SJSA1 (cell line): ENCODE data around the gene LRRC59. TPM values are rescaled to one million over a fixed set of nuclear protein-coding genes. Genes with fewer than 3 reads are reported as not detected.
"Not testable (repeated sequence)": the region's sequence is repeated elsewhere in the genome, so short reads cannot be mapped to it uniquely, and the experiment has no call there.

ENCODE experiments used
- DNase-seq, 2 experiments: peaks; one replicate each; pipeline ENCODE4 v3.0.0-alpha.2; 2015 to 2020; ENCODE audit warnings: low spot score in 2 of 2, low read depth in 1 of 2
- H3K27ac ChIP-seq: fragments of 250-450 bp; sonication (Bioruptor Pico); 2 replicates; pipeline ENCODE4 v1.5.1; 2020; ENCODE audit warnings: mild to moderate bottlenecking, moderate library complexity
- H3K27me3 ChIP-seq: fragments of 250-450 bp; sonication (Bioruptor Pico); replicated peaks from 2 replicates; pipeline ENCODE4 v1.5.1; 2020; ENCODE audit warnings: mild to moderate bottlenecking, moderate library complexity
- H3K36me3 ChIP-seq: fragments of 250-450 bp; sonication (Bioruptor Pico); 2 replicates; pipeline ENCODE4 v1.5.1; 2020; ENCODE audit warnings: mild to moderate bottlenecking
- H3K4me1 ChIP-seq: fragments of 250-450 bp; sonication (Bioruptor Pico); replicated peaks from 2 replicates; pipeline ENCODE4 v1.6.1; 2021; ENCODE audit warnings: mild to moderate bottlenecking
- H3K4me3 ChIP-seq: fragments of 250-450 bp; sonication (Bioruptor Pico); 2 replicates; pipeline ENCODE4 v1.5.1; 2020; ENCODE audit warnings: mild to moderate bottlenecking
- H3K9me3 ChIP-seq: fragments of 250-450 bp; sonication (Bioruptor Pico); replicated peaks from 2 replicates; pipeline ENCODE4 v1.5.1; 2020; ENCODE audit warnings: mild to moderate bottlenecking
- total RNA-seq: library from RNA; depleted of rRNA; stranded (reverse); fragments of >200 nt; shearing (Covaris generic); gene quantifications from 2 replicates; pipeline ENCODE4 v1.2.3, GENCODE V29; 2014

LRRC59 gene
- total RNA-seq, 1 experiment from 2014 or later, result 329 TPM

GRCh38 chr17:50428831-50429424 is 31.6 kb upstream of the LRRC59 start:
- no peak overlapping the region for H3K27ac ChIP-seq
- no peak for DNase-seq

GRCh38 chr17:50428126-50428525 is 30.8 kb upstream of the LRRC59 start:
- not testable (repeated sequence) for H3K4me3 ChIP-seq, H3K27ac ChIP-seq, H3K9me3 ChIP-seq, H3K36me3 ChIP-seq, H3K27me3 ChIP-seq, DNase-seq
- peaks cover 37% of the 10 kb centered on the region for H3K4me1 ChIP-seq

More at GRCh38 chr17:50428831-50429424, 31.6 kb upstream of the LRRC59 start:
- Histone ChIP-seq H3K4me3 (no peak overlapping the region), H3K36me3 (no peaks in the 10 kb centered on the region), H3K4me1 (peaks cover 31% of the 10 kb centered on the region), H3K9me3 (no peaks in the 10 kb centered on the region), H3K27me3 (no peaks in the 10 kb centered on the region)

GRCh38 chr17:50426814-50427787 is 29.8 kb upstream of the LRRC59 start:
- Histone ChIP-seq H3K4me3 (peak overlapping the region; percentile 52), H3K9me3 (no peaks in the 10 kb centered on the region), H3K27ac (no peak overlapping the region), H3K36me3 (no peaks in the 10 kb centered on the region), H3K27me3 (no peaks in the 10 kb centered on the region), H3K4me1 (peaks cover 37% of the 10 kb centered on the region)
- DNase-seq, result peak; percentile 37 to 49

GRCh38 chr17:50426472-50426782 is 29.1 kb upstream of the LRRC59 start:
- H3K9me3 ChIP-seq, result no peaks in the 10 kb centered on the region
- peak overlapping the region; percentile 52 for H3K4me3 ChIP-seq
- no peaks in the 10 kb centered on the region for H3K27me3 ChIP-seq
- DNase-seq, result no peak
- H3K4me1 ChIP-seq, result peaks cover 37% of the 10 kb centered on the region
- H3K27ac ChIP-seq, result no peak overlapping the region
- H3K36me3 ChIP-seq, result no peaks in the 10 kb centered on the region

GRCh38 chr17:50425682-50426471 is 28.6 kb upstream of the LRRC59 start, which contains the start of gene ACSF2:
TSS of gene ACSF2 (plus strand) at chr17:50426218. CDS start at chr17:50426262, 44 bp downstream.
- DNase-seq, result peak; percentile 57 to 80
- no peaks in the 10 kb centered on the region for H3K9me3 ChIP-seq
- peak within 1 kb of the TSS; percentile 56 for H3K27ac ChIP-seq

GRCh38 chr17:50424996-50425681 is 27.8 kb upstream of the LRRC59 start:
- Histone ChIP-seq H3K4me1 (peaks cover 42% of the 10 kb centered on the region), H3K27ac (peak overlapping the region; percentile 56)

More at GRCh38 chr17:50425682-50426471, 28.6 kb upstream of the LRRC59 start, which contains the start of gene ACSF2:
- no peaks in the 10 kb centered on the region for H3K27me3 ChIP-seq
- peaks cover 40% of the 10 kb centered on the region for H3K4me1 ChIP-seq
- H3K36me3 ChIP-seq, result no peaks in the 10 kb centered on the region
- peak within 1 kb of the TSS; percentile 52 for H3K4me3 ChIP-seq

GRCh38 chr17:50424246-50424995 is 27.1 kb upstream of the LRRC59 start:
- H3K27ac ChIP-seq, result no peak overlapping the region
- no peaks in the 10 kb centered on the region for H3K36me3 ChIP-seq
- no peaks in the 10 kb centered on the region for H3K27me3 ChIP-seq
- peaks cover 42% of the 10 kb centered on the region for H3K4me1 ChIP-seq
- no peak for DNase-seq
- no peak overlapping the region for H3K4me3 ChIP-seq
- no peaks in the 10 kb centered on the region for H3K9me3 ChIP-seq

More at GRCh38 chr17:50424996-50425681, 27.8 kb upstream of the LRRC59 start:
- peak overlapping the region; percentile 52 for H3K4me3 ChIP-seq
- no peaks in the 10 kb centered on the region for H3K9me3 ChIP-seq
- DNase-seq, result no peak
- H3K27me3 ChIP-seq, result no peaks in the 10 kb centered on the region
- H3K36me3 ChIP-seq, result no peaks in the 10 kb centered on the region

GRCh38 chr17:50423553-50424159 is 26.3 kb upstream of the LRRC59 start:
- H3K4me1 ChIP-seq, result peaks cover 42% of the 10 kb centered on the region

GRCh38 chr17:50422738-50423137 is 25.4 kb upstream of the LRRC59 start:
- Histone ChIP-seq H3K27me3 (no peaks in the 10 kb centered on the region), H3K36me3 (no peaks in the 10 kb centered on the region), H3K9me3 (no peaks in the 10 kb centered on the region), H3K27ac (no peak overlapping the region), H3K4me1 (peaks cover 42% of the 10 kb centered on the region), H3K4me3 (no peak overlapping the region)
- no peak for DNase-seq

More at GRCh38 chr17:50423553-50424159, 26.3 kb upstream of the LRRC59 start:
- Histone ChIP-seq H3K36me3 (no peaks in the 10 kb centered on the region), H3K9me3 (no peaks in the 10 kb centered on the region), H3K27me3 (no peaks in the 10 kb centered on the region), H3K4me3 (no peak overlapping the region), H3K27ac (no peak overlapping the region)
- peak; percentile 75 to 85 for DNase-seq

- no peak overlapping the region for H3K27ac ChIP-seq
- peak overlapping the region; percentile 8 for H3K4me3 ChIP-seq
- peak in 1 of 2 experiments; percentile 52 for DNase-seq
- H3K36me3 ChIP-seq, result no peaks in the 10 kb centered on the region
- no peaks in the 10 kb centered on the region for H3K27me3 ChIP-seq
- H3K9me3 ChIP-seq, result no peaks in the 10 kb centered on the region
- H3K4me1 ChIP-seq, result peaks cover 31% of the 10 kb centered on the region
Measured at GRCh38 chr17:50421308-50422051, 24.2 kb upstream of the LRRC59 start.

- no peaks in the 10 kb centered on the region for H3K9me3 ChIP-seq
- H3K27ac ChIP-seq, result no peak overlapping the region
- peaks cover 27% of the 10 kb centered on the region for H3K4me1 ChIP-seq
- no peak overlapping the region for H3K4me3 ChIP-seq
- H3K36me3 ChIP-seq, result no peaks in the 10 kb centered on the region
- H3K27me3 ChIP-seq, result no peaks in the 10 kb centered on the region
- no peak for DNase-seq
Measured at GRCh38 chr17:50420419-50421112, 23.2 kb upstream of the LRRC59 start.
